ENCODE data around the gene TAPBP. TPM values are rescaled to one million over a fixed set of nuclear protein-coding genes. Genes with fewer than 3 reads are reported as not detected.

Gene TAPBP
- total and polyA plus RNA-seq, 9 of the 15 experiments (the other 6 are each of a cell fraction or from before 2014, with no cell fraction given), result 5.6 to 74.0 (median 22.3) TPM

DNA sequence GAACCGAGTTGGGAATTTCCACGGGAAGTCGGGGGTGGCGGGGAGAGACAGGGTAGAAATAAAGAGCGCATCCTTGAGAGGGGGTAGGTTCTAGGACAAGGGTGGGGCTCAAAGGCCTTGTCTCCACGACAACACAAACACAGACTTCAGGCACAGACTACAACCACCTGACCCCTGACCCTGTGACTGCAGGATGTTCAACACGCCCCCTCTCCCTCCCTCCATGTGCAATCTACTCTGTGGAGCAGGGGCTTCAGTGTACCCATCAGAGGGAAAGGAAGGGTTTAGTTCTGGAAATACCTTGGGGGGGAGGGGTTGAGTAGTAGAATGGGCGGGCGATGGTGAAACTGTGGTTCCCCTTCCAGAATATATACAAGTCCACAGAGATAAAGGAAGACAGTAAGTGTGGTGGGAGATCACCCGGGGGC is 651 bp upstream of the TAPBP start (continued):
- TF ChIP-seq, protein P1, sequence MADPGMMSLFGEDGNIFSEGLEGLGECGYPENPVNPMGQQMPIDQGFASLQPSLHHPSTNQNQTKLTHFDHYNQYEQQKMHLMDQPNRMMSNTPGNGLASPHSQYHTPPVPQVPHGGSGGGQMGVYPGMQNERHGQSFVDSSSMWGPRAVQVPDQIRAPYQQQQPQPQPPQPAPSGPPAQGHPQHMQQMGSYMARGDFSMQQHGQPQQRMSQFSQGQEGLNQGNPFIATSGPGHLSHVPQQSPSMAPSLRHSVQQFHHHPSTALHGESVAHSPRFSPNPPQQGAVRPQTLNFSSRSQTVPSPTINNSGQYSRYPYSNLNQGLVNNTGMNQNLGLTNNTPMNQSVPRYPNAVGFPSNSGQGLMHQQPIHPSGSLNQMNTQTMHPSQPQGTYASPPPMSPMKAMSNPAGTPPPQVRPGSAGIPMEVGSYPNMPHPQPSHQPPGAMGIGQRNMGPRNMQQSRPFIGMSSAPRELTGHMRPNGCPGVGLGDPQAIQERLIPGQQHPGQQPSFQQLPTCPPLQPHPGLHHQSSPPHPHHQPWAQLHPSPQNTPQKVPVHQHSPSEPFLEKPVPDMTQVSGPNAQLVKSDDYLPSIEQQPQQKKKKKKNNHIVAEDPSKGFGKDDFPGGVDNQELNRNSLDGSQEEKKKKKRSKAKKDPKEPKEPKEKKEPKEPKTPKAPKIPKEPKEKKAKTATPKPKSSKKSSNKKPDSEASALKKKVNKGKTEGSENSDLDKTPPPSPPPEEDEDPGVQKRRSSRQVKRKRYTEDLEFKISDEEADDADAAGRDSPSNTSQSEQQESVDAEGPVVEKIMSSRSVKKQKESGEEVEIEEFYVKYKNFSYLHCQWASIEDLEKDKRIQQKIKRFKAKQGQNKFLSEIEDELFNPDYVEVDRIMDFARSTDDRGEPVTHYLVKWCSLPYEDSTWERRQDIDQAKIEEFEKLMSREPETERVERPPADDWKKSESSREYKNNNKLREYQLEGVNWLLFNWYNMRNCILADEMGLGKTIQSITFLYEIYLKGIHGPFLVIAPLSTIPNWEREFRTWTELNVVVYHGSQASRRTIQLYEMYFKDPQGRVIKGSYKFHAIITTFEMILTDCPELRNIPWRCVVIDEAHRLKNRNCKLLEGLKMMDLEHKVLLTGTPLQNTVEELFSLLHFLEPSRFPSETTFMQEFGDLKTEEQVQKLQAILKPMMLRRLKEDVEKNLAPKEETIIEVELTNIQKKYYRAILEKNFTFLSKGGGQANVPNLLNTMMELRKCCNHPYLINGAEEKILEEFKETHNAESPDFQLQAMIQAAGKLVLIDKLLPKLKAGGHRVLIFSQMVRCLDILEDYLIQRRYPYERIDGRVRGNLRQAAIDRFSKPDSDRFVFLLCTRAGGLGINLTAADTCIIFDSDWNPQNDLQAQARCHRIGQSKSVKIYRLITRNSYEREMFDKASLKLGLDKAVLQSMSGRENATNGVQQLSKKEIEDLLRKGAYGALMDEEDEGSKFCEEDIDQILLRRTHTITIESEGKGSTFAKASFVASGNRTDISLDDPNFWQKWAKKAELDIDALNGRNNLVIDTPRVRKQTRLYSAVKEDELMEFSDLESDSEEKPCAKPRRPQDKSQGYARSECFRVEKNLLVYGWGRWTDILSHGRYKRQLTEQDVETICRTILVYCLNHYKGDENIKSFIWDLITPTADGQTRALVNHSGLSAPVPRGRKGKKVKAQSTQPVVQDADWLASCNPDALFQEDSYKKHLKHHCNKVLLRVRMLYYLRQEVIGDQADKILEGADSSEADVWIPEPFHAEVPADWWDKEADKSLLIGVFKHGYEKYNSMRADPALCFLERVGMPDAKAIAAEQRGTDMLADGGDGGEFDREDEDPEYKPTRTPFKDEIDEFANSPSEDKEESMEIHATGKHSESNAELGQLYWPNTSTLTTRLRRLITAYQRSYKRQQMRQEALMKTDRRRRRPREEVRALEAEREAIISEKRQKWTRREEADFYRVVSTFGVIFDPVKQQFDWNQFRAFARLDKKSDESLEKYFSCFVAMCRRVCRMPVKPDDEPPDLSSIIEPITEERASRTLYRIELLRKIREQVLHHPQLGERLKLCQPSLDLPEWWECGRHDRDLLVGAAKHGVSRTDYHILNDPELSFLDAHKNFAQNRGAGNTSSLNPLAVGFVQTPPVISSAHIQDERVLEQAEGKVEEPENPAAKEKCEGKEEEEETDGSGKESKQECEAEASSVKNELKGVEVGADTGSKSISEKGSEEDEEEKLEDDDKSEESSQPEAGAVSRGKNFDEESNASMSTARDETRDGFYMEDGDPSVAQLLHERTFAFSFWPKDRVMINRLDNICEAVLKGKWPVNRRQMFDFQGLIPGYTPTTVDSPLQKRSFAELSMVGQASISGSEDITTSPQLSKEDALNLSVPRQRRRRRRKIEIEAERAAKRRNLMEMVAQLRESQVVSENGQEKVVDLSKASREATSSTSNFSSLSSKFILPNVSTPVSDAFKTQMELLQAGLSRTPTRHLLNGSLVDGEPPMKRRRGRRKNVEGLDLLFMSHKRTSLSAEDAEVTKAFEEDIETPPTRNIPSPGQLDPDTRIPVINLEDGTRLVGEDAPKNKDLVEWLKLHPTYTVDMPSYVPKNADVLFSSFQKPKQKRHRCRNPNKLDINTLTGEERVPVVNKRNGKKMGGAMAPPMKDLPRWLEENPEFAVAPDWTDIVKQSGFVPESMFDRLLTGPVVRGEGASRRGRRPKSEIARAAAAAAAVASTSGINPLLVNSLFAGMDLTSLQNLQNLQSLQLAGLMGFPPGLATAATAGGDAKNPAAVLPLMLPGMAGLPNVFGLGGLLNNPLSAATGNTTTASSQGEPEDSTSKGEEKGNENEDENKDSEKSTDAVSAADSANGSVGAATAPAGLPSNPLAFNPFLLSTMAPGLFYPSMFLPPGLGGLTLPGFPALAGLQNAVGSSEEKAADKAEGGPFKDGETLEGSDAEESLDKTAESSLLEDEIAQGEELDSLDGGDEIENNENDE (IDR thresholded peaks at IDR 0.05; ENCODE audit: low read depth, low read length), result no peak
- no peak for TF ChIP-seq SNIP1 (IDR thresholded peaks at IDR 0.05; ENCODE audit: low read depth)
- no peak for TF ChIP-seq ZNF354B (CRISPR knock-in tag; IDR thresholded peaks at IDR 0.05)
- no peak for TF ChIP-seq KAT2B (IDR thresholded peaks at IDR 0.05; ENCODE audit: low read depth, low read length)
- TF ChIP-seq, protein P2, sequence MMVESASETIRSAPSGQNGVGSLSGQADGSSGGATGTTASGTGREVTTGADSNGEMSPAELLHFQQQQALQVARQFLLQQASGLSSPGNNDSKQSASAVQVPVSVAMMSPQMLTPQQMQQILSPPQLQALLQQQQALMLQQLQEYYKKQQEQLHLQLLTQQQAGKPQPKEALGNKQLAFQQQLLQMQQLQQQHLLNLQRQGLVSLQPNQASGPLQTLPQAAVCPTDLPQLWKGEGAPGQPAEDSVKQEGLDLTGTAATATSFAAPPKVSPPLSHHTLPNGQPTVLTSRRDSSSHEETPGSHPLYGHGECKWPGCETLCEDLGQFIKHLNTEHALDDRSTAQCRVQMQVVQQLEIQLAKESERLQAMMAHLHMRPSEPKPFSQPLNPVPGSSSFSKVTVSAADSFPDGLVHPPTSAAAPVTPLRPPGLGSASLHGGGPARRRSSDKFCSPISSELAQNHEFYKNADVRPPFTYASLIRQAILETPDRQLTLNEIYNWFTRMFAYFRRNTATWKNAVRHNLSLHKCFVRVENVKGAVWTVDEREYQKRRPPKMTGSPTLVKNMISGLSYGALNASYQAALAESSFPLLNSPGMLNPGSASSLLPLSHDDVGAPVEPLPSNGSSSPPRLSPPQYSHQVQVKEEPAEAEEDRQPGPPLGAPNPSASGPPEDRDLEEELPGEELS (CRISPR knock-in tag; IDR thresholded peaks at IDR 0.05; ENCODE audit: borderline replicate concordance), result no peak
- TF ChIP-seq FOXP1 (CRISPR knock-in tag; IDR thresholded peaks at IDR 0.05), result no peak
- no peak for TF ChIP-seq ZNF76 (CRISPR knock-in tag; IDR thresholded peaks at IDR 0.05; ENCODE audit: borderline replicate concordance)
- no peak for TF ChIP-seq FOXA1 (IDR thresholded peaks at IDR 0.05; ENCODE audit: borderline replicate concordance)
- no peak for TF ChIP-seq LEF1 (IDR thresholded peaks at IDR 0.05)
- TF ChIP-seq ZC3H8 (IDR thresholded peaks at IDR 0.05), result 0 out of 2 replicates have a peak, but pooled peaks have one; percentile 27
- TF ChIP-seq, protein P3, sequence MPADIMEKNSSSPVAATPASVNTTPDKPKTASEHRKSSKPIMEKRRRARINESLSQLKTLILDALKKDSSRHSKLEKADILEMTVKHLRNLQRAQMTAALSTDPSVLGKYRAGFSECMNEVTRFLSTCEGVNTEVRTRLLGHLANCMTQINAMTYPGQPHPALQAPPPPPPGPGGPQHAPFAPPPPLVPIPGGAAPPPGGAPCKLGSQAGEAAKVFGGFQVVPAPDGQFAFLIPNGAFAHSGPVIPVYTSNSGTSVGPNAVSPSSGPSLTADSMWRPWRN (IDR thresholded peaks at IDR 0.05; ENCODE audit: low read depth), result no peak
- no peak for TF ChIP-seq NFE2L1 (tag; IDR thresholded peaks at IDR 0.05; ENCODE audit: borderline replicate concordance, low read depth)
- no peak for TF ChIP-seq ZNF583 (CRISPR knock-in tag; IDR thresholded peaks at IDR 0.05)

Measured in K562 (cell line).